Activated T-helper 1 cell treated with Interleukin-2 at 50 U/mL for 16 hours (primary cell): ENCODE results near the gene MYO3B.
"Not testable (repeated sequence)": the region's sequence is repeated elsewhere in the genome, so short reads cannot be mapped to it uniquely, and the experiment has no call there.

Experiments used
- DNase-seq: peaks from one replicate; pipeline ENCODE4 v3.0.0-alpha.2; 2020; ENCODE audit warnings: low read depth

The MYO3B gene

DNA sequence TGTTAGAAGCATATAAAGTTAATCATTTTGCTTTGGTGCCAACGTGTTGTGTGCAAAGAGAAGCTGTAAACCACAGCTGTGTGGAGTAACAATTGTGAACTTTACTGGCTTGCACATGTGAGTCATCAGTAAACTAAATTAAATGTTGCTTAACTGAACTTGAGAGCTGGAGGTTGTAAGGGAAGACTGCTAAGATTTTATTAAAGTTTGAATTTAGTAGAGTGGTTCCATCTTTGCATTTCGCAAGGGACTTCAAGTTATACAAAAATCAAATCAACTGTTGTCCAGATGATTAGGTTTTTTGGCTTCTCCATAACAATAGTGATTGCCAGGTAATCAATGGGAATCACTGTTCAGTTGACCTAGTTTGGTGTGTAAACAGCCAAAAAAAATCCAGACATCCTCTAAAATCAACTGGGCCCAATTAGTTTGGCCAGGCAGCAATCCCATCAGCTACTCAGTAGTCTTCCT lies 247.4 kb downstream of the MYO3B start:
- no peak for DNase-seq

DNA sequence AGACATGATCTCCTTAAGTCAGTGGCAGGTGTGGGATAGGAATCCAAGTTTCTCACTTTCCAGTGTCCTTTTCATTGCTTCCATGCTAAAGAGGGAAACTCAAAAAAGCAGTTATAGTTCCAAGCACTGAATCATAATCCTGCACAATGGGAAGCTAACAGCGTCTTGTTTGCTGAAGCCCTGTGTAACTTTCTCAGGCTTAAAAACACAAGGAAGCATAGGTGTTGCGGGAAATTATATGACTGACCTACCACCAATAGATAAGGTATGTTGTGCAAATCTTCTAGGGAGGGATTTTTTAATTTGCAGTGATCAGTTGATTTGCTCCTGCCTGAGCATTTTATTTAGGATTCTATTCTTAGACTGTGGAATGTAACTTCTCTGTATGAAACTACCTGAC lies 250.9 kb downstream of the MYO3B start:
- no peak for DNase-seq

DNA sequence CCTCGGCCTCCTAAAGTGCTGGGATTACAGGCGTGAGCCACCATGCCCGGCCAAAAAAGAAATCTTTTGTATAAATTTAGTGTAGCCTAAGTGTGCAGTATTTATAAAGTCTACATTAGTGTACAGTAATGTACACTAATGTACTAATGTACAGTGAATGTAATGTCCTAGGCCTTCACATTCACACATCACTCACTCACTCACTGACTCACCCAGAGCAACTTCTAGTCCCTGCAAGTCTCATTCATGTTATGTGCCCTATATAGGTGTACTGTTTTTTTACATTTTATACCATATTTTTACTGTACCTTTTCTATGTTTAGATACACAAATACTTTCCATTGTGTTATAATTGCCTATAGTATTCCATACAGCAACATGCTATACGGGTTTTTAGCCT lies 254.9 kb downstream of the MYO3B start:
- DNase-seq: no peak

DNA sequence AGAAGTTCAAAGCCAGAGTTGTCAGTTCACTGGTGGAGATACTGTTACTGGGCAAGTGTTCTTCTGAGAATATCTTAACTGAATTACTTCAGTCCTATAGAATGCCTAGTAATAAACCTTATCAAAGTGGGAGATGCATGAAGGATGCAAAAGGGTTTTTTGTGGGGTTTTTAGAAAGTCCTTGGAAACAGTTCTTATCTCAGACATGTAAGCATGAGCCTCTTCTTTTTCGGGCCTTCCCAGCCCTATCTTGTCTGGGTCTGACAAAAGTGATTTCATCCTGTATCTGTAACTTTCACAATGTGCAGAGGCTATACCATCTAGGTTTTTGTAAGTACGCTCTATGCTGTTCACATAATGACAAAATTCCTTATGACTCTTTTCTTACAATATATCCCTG lies 255.5 kb downstream of the MYO3B start:
- DNase-seq: no peak

DNA sequence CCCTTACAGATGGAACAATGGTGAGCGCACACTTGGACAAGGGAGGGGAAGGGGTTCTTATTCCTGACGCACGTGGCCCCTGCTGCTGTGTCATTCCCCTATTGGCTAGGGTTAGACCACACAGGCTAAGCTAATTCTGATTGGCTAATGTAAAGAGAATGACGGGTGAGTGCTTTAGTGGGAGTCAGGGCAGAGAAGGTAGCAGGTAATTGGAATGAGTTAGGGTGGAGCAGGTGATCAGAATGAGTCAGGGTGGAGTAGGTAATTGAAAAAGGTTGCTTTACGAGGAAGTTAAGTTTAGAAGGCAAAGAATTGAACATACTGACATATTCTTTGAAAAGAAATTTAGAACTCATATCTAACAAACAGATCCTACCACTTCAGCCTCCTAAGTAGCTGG lies 256.4 kb downstream of the MYO3B start:
- DNase-seq: not testable (repeated sequence)

DNA sequence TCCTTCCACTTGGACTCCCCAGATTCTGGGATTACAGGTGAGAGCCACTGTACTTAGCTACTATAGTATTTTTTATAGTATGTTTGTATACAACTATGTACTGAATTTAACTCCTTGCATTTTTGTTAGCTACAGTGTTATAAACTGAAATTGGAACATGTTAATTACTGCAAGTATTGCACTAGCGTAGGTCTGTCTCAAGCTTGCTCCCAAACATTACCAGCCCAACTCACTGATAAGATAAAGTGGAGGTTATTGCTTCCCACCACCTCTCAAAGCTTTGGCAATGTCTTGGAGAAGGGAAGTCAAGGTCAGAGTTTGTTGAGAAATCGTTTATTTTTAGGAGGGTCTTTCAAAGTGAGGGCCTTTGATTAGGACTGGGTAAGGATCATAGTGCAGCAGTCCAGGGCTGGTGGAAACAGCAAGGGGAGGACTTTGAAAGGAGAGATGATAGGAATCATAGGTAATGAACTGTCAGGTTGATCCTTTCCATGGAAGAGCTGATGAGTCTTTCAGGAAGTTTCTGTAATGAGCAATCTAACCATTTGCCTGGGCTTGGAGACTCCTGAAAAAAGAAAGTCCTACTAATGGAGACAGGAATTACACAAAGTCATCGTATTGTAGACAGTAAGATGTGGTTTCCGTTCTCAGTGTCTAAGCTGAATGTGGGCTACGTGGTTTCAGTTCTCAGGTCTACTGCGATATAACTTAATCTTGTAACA lies 257.1 kb downstream of the MYO3B start:
- DNase-seq: no peak

DNA sequence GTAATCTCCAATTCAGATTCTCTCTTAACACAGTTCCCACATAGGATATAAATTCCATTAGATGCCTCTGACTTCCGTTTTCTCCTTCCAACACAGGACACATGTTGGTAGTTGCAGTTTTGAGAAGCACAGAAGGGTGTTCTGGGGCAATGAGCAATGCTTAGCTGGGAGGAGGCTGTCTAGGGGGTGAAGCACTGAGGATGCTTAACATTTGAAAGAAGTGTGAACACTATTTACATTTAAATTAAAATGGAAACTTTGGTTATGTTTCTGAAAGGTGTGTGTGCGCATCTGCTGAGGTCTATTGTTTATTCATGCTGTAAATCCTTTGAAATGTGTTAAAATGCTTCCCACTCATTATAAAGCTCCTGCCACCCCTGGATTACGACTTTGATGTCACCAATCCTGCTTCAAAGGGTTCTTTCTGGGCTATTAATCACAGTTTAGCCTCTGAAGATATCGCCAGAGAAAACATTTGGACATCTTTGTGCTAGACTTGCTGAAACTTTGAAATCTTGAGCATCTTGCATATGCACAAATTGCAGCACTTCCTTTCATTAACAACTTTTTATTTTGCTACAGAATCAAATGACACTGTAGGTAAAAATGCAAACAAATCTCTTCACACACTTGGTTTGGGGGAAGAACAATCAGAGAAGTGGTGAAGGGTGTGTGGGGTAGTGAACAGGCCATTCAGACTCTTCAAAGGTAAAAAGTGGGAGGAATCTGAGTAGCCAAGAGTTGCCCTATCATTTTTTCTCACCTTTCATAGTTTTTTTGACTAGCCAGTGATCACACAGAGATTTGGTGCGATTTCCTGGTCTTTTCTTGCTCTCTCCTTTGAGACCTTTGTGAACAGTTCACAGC lies 258.4 kb downstream of the MYO3B start:
- no peak for DNase-seq

DNA sequence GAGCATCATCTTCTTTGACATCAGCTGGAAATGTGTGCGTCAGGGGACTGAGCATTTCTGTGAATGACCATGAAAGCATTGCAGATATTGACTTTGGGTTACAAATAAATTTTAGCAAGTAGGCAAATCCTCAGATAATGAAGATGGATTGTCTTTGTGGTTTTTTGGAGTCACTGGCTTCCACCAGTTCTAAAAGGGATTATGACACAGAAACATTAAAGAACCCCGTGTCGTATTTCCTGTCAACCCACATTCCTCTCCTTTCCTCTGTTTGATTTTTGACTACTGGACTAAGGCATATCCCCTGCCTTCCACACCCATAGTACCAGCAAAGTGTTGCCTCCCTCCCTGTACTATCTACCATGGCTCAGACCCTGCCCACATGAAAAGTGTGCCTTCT lies 268.1 kb downstream of the MYO3B start:
- DNase-seq: no peak

DNA sequence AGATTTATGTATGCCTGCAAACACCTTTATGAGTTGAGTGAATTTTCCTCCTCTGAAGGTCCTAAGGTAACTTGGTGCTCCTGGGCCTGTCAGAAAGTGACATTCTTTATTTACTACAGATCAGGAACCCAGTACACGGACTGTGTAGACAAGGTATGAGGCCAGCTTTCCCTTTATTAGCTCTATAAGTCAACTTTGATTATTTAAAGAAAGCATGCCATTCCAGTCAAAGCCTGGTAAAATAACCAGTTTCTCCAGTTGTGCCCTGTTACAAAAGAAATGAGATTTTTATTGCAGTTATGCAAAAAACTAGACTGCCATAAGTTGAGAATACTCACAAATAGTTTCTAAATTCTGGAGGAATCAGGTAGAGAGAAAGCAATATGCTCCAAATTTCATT lies 271.1 kb downstream of the MYO3B start:
- no peak for DNase-seq

DNA sequence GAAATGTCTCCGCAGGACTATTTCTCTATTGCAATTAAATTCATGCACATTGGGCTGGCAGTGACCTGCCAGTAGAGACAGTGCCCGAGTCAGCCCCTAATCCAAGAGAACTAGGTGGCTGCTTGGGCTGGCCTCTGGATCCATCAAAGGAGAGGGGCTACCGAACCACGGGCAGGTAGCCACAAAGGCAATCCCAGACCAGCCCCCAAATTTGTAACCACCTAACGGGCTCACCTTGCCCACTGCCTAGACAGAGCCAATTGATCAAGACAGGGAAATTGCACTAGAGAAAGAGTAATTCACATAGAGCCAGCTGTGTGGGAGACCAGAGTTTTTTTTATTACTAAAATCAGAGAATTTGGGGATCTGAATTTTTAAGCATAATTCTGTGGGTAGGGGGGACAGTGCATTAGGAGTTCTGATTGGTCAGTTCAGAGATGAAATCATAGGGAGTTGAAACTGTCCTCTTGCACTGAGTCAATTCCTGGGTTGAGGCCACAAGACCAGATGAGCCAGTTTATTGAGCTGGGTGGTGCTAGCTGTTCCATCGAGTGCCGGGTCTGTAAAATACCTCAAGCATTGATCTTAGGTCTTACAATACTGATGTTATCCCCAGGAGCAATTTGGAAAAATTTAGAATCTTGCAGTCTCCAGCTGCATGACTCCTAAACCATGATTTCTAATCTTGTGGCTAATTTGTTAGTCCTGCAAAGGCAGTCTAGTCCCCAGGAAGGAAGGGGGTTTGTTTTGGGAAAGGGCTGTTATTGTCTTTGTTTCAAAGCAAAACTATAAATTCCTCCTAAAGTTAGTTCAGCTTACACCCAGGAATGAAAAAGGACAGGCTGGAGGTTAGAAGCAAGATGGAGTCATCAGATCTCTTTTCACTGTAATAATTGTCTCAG lies 276.8 kb downstream of the MYO3B start:
- DNase-seq: no peak

DNA sequence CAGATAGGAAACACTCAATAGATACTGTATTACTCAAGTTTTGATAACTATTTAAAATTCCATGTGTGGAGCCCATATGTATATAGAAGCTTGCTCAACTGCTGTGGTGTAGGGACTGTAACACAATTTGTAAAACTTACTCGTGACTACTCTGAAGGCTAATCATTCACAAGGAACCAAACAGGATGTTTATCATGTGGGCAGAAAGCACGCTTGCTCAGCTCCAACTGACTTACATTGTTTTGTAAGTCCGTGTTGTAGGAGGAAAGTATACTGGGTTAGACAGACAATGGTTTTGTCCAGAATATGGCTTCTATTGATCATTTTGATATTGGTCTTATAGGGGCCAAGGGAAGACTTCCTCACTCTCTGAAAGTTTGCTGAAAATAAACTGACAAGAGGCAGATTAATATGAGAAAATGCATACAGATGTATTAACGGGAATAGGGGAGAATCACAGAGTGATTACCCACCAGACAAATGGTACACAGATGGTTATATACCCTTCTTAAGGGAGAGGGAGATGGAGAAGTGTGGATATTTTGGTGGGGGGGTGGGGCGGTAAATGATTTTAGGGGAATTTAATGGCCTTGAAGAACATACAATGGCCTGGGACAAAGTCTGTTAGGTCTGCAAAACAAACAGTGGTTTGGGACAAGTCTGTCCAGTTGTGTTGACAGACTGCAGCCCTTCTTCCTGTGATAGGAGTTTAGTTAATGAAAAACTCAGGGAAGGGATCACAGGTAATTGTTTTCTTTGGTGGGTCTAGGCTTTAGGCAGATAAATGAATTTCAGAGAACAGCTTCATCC lies 277.9 kb downstream of the MYO3B start:
- DNase-seq: no peak

DNA sequence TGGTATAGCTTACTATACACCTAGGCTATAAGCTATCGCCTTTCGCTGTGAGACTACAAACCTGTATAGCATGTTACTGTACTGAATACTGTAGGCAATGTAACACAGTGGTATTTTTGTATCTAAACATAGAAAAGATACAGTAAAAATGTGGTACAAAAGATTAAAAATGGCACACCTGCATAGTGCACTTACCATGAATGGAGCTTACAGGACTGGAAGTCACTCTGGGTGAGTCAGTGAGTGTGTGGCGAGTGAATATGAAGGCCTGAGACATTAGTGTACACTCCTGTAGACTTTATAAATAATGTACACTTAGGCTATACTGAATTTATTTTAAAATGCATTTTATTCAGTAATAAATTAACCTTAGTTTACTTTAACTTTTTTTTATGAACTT lies 279.0 kb downstream of the MYO3B start:
- DNase-seq: no peak

DNA sequence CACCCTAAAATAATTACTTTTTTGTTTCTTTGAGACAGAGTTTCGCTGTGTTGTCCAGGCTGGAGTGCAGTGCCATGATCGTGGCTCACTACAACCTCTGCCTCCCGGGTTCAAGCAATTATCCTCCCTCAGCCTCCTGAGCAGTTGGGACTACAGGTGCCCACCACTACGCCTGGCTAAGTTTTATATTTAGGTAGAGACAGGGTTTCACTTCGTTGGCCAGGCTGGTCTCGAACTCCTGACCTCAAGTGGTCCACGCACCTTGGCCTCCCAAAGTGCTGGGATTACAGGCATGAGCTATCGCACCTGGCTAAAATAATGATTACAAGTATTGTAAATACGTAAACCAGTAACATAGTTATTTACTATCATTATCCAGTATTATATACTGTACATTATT lies 279.8 kb downstream of the MYO3B start:
- DNase-seq: no peak

DNA sequence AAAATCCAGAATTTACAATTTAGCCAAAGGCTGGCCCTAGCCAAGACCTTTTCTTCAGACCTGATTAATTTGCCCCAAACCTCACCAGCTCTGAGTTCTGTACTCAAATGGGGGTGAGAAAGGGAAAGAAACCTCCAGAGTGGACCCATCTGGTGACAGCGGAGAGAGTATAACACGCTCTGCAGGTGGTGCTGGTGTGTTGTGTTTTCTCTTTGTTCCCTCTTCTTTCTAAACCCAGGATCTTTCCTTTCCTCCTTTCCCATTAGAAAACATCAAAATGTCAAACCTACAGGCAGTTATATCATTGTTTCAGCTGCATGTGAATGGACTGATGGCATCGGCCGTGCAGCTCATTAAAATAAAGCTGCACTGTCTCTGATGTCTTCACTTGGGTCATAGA lies 283.9 kb downstream of the MYO3B start:
- DNase-seq: no peak

DNA sequence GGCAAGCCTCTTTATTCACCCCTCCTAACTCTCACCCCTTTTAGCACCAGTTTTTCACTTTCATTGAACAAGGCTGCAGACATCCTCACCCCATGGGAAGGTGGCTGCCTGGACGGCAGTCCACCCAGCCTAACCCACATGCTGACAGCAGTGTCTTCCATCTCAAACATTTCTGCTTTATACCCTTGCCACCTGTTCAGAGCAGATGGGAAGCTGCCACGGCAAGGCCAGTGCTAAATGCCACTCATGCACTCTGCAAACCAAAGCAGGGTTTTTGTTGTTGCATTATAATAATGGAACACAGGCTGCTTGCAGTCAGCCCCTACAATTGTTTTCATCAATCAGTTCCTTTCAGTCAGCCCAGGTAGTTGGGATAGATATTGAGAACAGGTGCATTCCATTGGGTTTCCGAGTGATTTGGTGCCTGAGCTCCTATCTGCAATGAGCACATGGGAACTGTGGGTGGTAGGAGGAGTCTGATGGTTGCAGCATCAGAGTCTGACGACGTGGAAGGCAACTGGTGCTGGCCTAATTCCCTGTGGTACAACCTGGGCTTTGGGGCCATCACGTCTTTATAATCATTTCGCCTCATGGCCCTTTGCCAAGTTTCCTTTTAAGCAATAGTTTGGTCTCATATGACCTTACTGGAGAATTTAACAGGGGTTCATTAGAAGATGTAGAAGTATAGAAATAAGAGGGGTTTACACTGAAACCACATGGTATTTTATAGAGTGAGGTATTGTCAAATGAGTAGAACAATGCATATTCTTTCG lies 284.7 kb downstream of the MYO3B start:
- DNase-seq: no peak

DNA sequence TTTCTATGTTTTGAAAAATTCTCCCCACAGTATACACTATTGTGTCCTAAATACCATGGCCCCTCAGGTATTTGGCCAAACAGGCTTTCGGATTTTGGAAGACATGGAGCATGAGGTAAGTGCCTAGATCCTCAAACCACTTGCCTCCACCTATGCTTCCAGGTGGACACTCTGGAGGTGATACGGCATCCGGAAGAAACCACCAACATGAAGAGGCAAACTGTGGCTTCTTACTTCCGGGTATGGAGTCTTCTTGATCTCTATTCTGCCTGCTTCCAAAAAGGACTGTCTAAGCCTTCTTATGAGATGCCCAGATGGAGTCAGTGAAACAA lies 285.2 kb downstream of the MYO3B start:
- no peak for DNase-seq

DNA sequence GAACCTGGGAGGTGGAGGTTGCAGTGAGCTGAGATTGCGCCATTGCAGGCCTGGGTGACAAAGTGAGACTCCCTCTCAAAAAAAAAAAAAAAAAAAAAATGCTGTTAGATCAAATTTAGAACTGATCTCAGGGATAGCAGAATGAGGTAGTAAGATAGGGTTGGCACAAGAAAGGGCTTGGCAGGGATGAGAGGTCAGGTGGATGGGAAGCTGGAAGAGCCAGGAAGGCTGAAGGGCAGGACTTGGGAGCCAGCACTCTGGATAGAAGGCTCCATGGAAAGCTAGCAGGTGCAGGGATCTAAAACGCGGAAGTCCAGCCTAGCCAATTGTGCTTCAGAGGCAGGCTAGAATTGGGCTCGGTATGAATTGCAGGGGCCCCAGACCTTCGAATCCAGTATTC lies 286.3 kb downstream of the MYO3B start:
- no peak for DNase-seq

DNA sequence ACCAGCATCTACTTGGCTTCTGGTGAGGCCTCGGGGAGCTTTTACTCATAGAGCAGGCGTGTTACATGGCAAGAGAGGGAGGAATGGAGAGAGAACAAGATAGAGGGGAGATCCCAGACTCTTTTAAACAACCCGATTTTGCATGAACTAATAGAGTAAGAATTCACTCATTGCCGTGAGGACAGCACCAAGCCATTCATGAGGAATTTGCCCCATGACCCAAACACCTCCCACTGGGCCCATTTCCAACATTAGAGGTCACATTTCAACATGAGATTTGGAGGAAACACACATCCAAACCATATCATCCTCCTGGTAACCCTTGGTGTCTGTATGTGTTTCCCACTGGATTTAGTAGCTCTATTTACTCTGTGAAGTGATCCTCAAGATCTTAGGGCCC lies 287.3 kb downstream of the MYO3B start:
- no peak for DNase-seq

DNA sequence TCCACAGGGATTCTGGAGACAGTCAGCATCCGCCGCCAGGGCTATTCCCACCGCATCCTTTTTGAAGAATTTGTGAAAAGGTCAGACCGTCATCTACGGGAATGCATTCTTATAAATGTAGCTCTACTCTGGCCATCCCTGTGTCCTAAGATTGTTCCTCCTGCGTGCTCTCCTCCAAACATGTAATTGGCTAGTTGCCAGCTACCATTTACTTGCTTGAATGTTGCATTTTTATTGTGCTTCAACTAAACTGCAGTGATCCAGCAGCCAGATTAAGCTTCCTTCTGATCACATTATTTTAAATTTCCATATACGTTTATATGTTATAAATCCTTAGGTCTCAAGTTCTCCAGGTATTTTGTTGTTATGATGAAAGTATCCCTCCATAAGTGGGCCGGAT lies 288.7 kb downstream of the MYO3B start:
- no peak for DNase-seq

DNA sequence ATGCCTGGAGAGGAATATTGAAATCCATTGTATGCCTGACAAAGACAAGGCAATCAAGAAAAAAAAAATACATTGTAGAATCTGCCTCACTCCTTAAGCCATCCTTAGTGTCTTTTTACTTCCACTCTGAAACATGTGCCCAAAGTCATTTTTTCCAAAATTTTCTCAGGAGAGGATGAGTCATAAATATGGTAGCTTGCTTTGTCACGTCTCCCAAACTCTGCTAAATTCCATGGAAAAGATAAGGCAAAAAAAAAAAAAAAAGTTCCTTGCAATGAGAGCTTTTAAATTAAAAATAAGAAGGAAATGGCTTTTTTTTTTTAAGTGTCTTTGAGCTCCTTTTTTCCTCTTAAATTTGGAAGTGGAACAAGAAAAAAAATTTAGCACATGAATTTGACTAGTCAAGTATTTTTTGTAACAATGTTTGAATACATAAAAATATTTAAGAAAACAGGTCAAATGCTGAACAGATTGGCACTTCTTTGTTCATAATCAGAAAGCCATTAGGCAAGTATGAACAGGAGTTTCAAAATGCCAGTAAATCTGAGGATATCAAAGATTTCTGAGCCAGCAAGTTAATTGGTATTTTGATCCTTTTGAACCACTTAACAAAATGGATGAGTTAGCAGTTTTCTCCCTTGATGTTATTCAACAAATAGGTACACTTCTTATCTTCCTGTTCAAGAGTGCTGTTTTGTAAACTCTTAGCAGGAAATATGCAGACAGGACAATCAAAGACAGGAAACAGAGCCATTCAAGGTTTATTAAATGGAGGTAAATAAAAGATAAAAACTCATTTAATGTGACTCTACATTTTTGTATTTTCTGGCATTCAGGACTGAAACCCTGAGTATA lies 289.8 kb downstream of the MYO3B start:
- DNase-seq: no peak
